SKM-1 (cell line): Measurements from ENCODE around the gene PRM3.
A peak's percentile ranks its signal among the peaks of the same experiment; 100 is the strongest.

Source experiments
- DNase-seq: peaks from one replicate; lab custom pipeline; 2025; ENCODE audit not compliant: unreplicated experiment; lab: John Stamatoyannopoulos, UW

Gene PRM3

GRCh38 chr16:11272921-11273720 lies at the start of gene PRM3:
PRM3 (minus strand) TSS chr16:11273629; CDS start chr16:11273595, 34 bp downstream.
- no peak for DNase-seq

GRCh38 chr16:11322823-11323222 lies 49.4 kb upstream of the PRM3 start:
- no peak for DNase-seq

- DNase-seq: no peak
Measured at GRCh38 chr16:11321662-11322061, 48.2 kb upstream of the PRM3 start.

- DNase-seq: no peak
Measured at GRCh38 chr16:11320170-11320569, 46.7 kb upstream of the PRM3 start.

GRCh38 chr16:11319529-11320146 lies 46.2 kb upstream of the PRM3 start:
- no peak for DNase-seq

- DNase-seq: no peak
Measured at GRCh38 chr16:11318817-11319216, 45.4 kb upstream of the PRM3 start.

GRCh38 chr16:11316331-11317015 lies 43.0 kb upstream of the PRM3 start:
- DNase-seq: no peak

- DNase-seq: no peak
Measured at GRCh38 chr16:11315510-11315909, 42.1 kb upstream of the PRM3 start.

GRCh38 chr16:11314309-11314894 lies 41.0 kb upstream of the PRM3 start:
- DNase-seq: no peak

GRCh38 chr16:11313493-11314308 lies 40.3 kb upstream of the PRM3 start:
- no peak for DNase-seq

- DNase-seq: no peak
Measured at GRCh38 chr16:11312718-11313492, 39.5 kb upstream of the PRM3 start.

GRCh38 chr16:11310997-11311561 lies 37.6 kb upstream of the PRM3 start:
- peak; percentile 58 for DNase-seq

- DNase-seq: no peak
Measured at GRCh38 chr16:11310634-11310977, 37.2 kb upstream of the PRM3 start.

GRCh38 chr16:11309895-11310633 lies 36.6 kb upstream of the PRM3 start:
- DNase-seq: no peak

GRCh38 chr16:11308493-11309283 lies 35.3 kb upstream of the PRM3 start:
- DNase-seq: no peak

- no peak for DNase-seq
Measured at GRCh38 chr16:11307639-11308492, 34.4 kb upstream of the PRM3 start.

GRCh38 chr16:11306997-11307638 lies 33.7 kb upstream of the PRM3 start:
- peak; percentile 99 for DNase-seq
